Activated CD8-positive, alpha-beta T cell treated with anti-CD3 and anti-CD28 coated beads for 36 hours (primary cell): ENCODE results near the gene QARS1. TPM values are rescaled to one million over a fixed set of nuclear protein-coding genes. Genes with fewer than 3 reads are reported as not detected.
A peak's percentile ranks its signal among the peaks of the same experiment; 100 is the strongest.

Experiments used
- ATAC-seq: fragments of 200-7000 bp; cut with Tn5 transposase; one replicate; pipeline ENCODE4 v1.10.0; 2021; ENCODE audit warnings: mild to moderate bottlenecking, moderate library complexity
- CTCF ChIA-PET: fragments of 350-600 bp; sonication (Branson Sonifier 250); formaldehyde crosslinking; loops from one replicate; lab custom pipeline; 2021; ENCODE audit warnings: antibody characterized with exemption; lab: Charles Lee
- POLR2A ChIA-PET: fragments of 350-600 bp; sonication (Branson Sonifier 250); formaldehyde crosslinking; loops from one replicate; lab custom pipeline; 2021; ENCODE audit warnings: antibody characterized with exemption; lab: Charles Lee
- DNase-seq: peaks from one replicate; pipeline ENCODE4 v3.0.0-alpha.2; 2020
- H3K27ac Mint-ChIP-seq: one replicate; pipeline ENCODE4 v1.8.0; 2021; ENCODE audit warnings: mild to moderate bottlenecking, mixed read lengths
- H3K27me3 Mint-ChIP-seq: one replicate; pipeline ENCODE4 v1.8.0; 2021; ENCODE audit warnings: mixed read lengths
- H3K36me3 Mint-ChIP-seq: one replicate; pipeline ENCODE4 v1.8.0; 2021; ENCODE audit warnings: low read depth, mixed read lengths
- H3K4me1 Mint-ChIP-seq: one replicate; pipeline ENCODE4 v1.8.0; 2021; ENCODE audit warnings: low read depth, mixed read lengths
- H3K4me3 Mint-ChIP-seq: one replicate; pipeline ENCODE4 v1.8.0; 2021; ENCODE audit warnings: mild to moderate bottlenecking, moderate library complexity, mixed read lengths
- H3K9me3 Mint-ChIP-seq: one replicate; pipeline ENCODE4 v1.8.0; 2021; ENCODE audit warnings: mixed read lengths
- CTCF ChIP-seq: fragments of 200-600 bp; IDR thresholded peaks from one replicate; pipeline ENCODE4 v1.8.0; 2022; ENCODE audit warnings: antibody characterized with exemption, mild to moderate bottlenecking
- intact Hi-C: fragments of 100-400 bp; cut with micrococcal nuclease; formaldehyde crosslinking; loops from one replicate; pipeline ENCODE4 v1.10.0; 2022
- total RNA-seq, 2 experiments: library from RNA; stranded (reverse); gene quantifications; one replicate each; pipeline ENCODE4 v1.2.3, GENCODE V29; 2021

Gene QARS1
- total RNA-seq, 2 experiments from 2014 or later: 270 to 282 TPM

GRCh38 chr3:49132437-49133225 is 28.1 kb upstream of the QARS1 start, which contains the start of gene LAMB2:
LAMB2 (minus strand) TSS chr3:49133050; CDS start chr3:49132867, 183 bp downstream.
- CTCF ChIA-PET: interaction anchor here (1.3 to 1.6 kb wide), 2 partner anchors 38 kb away, joined by 3 to 4 read pairs; no protein-coding TSS in a partner anchor
- Mint-ChIP-seq H3K4me3 (no peak within 1 kb of the TSS), H3K4me1 (no peaks in the 10 kb centered on the region), H3K9me3 (no peaks in the 10 kb centered on the region), H3K27me3 (peaks cover 2% of the 10 kb centered on the region), H3K27ac (no peak within 1 kb of the TSS), H3K36me3 (no peaks in the 10 kb centered on the region)
- POLR2A ChIA-PET: interaction anchor here (1.5 to 1.7 kb wide), 3 partner anchors 8 to 32 kb away, joined by 4 to 9 read pairs (median 6); partner anchors contain the start of gene USP19
- no peak for TF ChIP-seq CTCF
- ATAC-seq (no peak), DNase-seq (peak; percentile 6)
- intact Hi-C loops: no loop called here

- H3K27ac Mint-ChIP-seq: no peak overlapping the region
- POLR2A ChIA-PET: interaction anchor here (1.7 kb wide), 1 partner anchor 11 kb away, joined by 9 read pairs; the partner anchor contains the start of gene USP19
Observed at GRCh38 chr3:49132073-49132436, 27.5 kb upstream of the QARS1 start.

GRCh38 chr3:49131576-49131975 is 27.0 kb upstream of the QARS1 start:
- Mint-ChIP-seq H3K4me1 (no peaks in the 10 kb centered on the region), H3K27me3 (no peaks in the 10 kb centered on the region), H3K36me3 (no peaks in the 10 kb centered on the region), H3K27ac (no peak overlapping the region), H3K9me3 (no peaks in the 10 kb centered on the region), H3K4me3 (no peak overlapping the region)
- no peak for ATAC-seq
- TF ChIP-seq CTCF: no peak
- ChIA-PET CTCF (interaction anchor here (1.3 kb wide), 1 partner anchor 39 kb away, joined by 4 read pairs; no protein-coding TSS in a partner anchor), POLR2A (interaction anchor here (1.7 kb wide), 1 partner anchor 11 kb away, joined by 9 read pairs; the partner anchor contains the start of gene USP19)
- intact Hi-C loops: no loop called here
- no peak for DNase-seq

More at GRCh38 chr3:49132073-49132436, 27.5 kb upstream of the QARS1 start:
- Mint-ChIP-seq H3K27me3 (no peaks in the 10 kb centered on the region), H3K36me3 (no peaks in the 10 kb centered on the region), H3K9me3 (no peaks in the 10 kb centered on the region), H3K4me1 (no peaks in the 10 kb centered on the region), H3K4me3 (no peak overlapping the region)
- TF ChIP-seq CTCF: no peak
- intact Hi-C loops: no loop called here
- ATAC-seq (no peak), DNase-seq (no peak)
- CTCF ChIA-PET: interaction anchor here (1.3 to 1.6 kb wide), 2 partner anchors 38 kb away, joined by 3 to 4 read pairs; no protein-coding TSS in a partner anchor

GRCh38 chr3:49131040-49131439 is 26.5 kb upstream of the QARS1 start:
- ChIA-PET POLR2A (interaction anchor here (1.3 to 1.7 kb wide), 3 partner anchors 10 to 66 kb away, joined by 3 to 9 read pairs (median 5); partner anchors contain the start of gene USP19), CTCF (interaction anchor here (1.3 kb wide), 1 partner anchor 39 kb away, joined by 4 read pairs; no protein-coding TSS in a partner anchor)
- ATAC-seq (no peak), DNase-seq (no peak)
- Mint-ChIP-seq H3K4me3 (no peak overlapping the region), H3K4me1 (no peaks in the 10 kb centered on the region), H3K36me3 (no peaks in the 10 kb centered on the region), H3K9me3 (no peaks in the 10 kb centered on the region), H3K27me3 (no peaks in the 10 kb centered on the region), H3K27ac (no peak overlapping the region)
- TF ChIP-seq CTCF: no peak
- intact Hi-C loops: no loop called here
